Aorta (tissue), 5 donors: ENCODE data around the gene MEAK7. TPM values are rescaled to one million over a fixed set of nuclear protein-coding genes. Genes with fewer than 3 reads are reported as not detected.
"Not testable (repeated sequence)": the region's sequence is repeated elsewhere in the genome, so short reads cannot be mapped to it uniquely, and the experiment has no call there.

Source experiments
- ATAC-seq: fragments of 200-7000 bp; cut with Tn5 transposase; one replicate; pipeline ENCODE4 v1.9.1; 2022; ENCODE audit warnings: moderate library complexity; ENCODE audit not compliant: low FRiP score
- DNase-seq, 2 donors: peaks; one replicate each; pipeline ENCODE4 v3.0.0-alpha.2; 2020
- H3K27ac ChIP-seq, 2 donors: one replicate each; pipeline ENCODE4 v1.5.1; 2013; ENCODE audit warnings: low read length in 2 of 2, mild to moderate bottlenecking in 2 of 2, moderate library complexity in 2 of 2, control low read depth in 1 of 2, inconsistent platforms in 1 of 2, low read depth in 1 of 2
- H3K27me3 ChIP-seq, 2 donors: one replicate each; pipeline ENCODE4 v1.6.1; 2013; ENCODE audit warnings: control low read depth in 1 of 2, low read length in 1 of 2, mild to moderate bottlenecking in 1 of 2, moderate library complexity in 1 of 2; ENCODE audit not compliant: insufficient read depth in 2 of 2, control insufficient read depth in 1 of 2
- H3K36me3 ChIP-seq, 2 donors: one replicate each; pipeline ENCODE4 v1.6.1; 2013; ENCODE audit warnings: control low read depth in 1 of 2, low read length in 1 of 2, mild to moderate bottlenecking in 1 of 2; ENCODE audit not compliant: insufficient read depth in 2 of 2, control insufficient read depth in 1 of 2
- H3K4me1 ChIP-seq, 2 donors: one replicate each; pipeline ENCODE4 v1.6.1; 2013; ENCODE audit warnings: low read length in 2 of 2, control low read depth in 1 of 2, mild to moderate bottlenecking in 1 of 2, moderate library complexity in 1 of 2; ENCODE audit not compliant: insufficient read depth in 2 of 2, control insufficient read depth in 1 of 2
- H3K4me3 ChIP-seq, 2 donors: one replicate each; pipeline ENCODE4 v1.5.1; 2013; ENCODE audit warnings: low read length in 2 of 2, control low read depth in 1 of 2, mild to moderate bottlenecking in 1 of 2
- H3K9me3 ChIP-seq: one replicate; pipeline ENCODE4 v1.6.1; 2013; ENCODE audit warnings: mild to moderate bottlenecking, low read length; ENCODE audit not compliant: control insufficient read depth
- WGBS, 2 donors: extraction: QIAGEN DNeasy Blood & Tissue Kit; methylation state at CpG; one replicate each; pipeline ENCODE4 v1.1.7; 2013; 5-methylcytosine and 5-hydroxymethylcytosine counted together
- intact Hi-C, 2 donors: fragments of 100-400 bp; cut with DNase I; formaldehyde crosslinking; loops; one replicate each; pipeline versions ENCODE4 v1.14.2 to v1.15.0; 2022
- polyA plus RNA-seq, 2 donors: library from polyadenylated mRNA; stranded (reverse); fragments of 200-250 nt; gene quantifications; one replicate each; pipeline ENCODE4 v1.2.3, GENCODE V29; 2013
- total RNA-seq, 2 donors: library from RNA; stranded (reverse); fragmentation: NEBNext Ultra II Directional; extraction: Animal tissue kit (Norgen Biotek cat#: 25700); gene quantifications; one replicate each; pipeline ENCODE4 v1.2.1, GENCODE V29; 2021
- donor health status: healthy with polysubstance abuse.
- donor health status: Bipolar disorder and iron deficiency.
- donor health status: DM: no; HTN: no; CAD: no.
- donor health status: DM: no; HTN: no; CAD: no.
- donor health status: DM: yes; HTN: yes; CAD: no.

Gene MEAK7
- total and polyA plus RNA-seq, 4 donors, result 3.4 to 23.9 (median 11.6) TPM

- 80 to 82% methylated on average over 11 of the region's 11 CpGs for WGBS, 2 donors
- no peaks in the 10 kb centered on the region for H3K9me3 ChIP-seq
- H3K27ac ChIP-seq, result no peak overlapping the region
- intact Hi-C loops, result no loop called here
- H3K4me1 ChIP-seq, result no peaks in the 10 kb centered on the region
- H3K36me3 ChIP-seq, result no peaks in the 10 kb centered on the region
- ATAC-seq, result no peak
- DNase-seq, result no peak
- H3K4me3 ChIP-seq, result no peak overlapping the region
- no peaks in the 10 kb centered on the region for H3K27me3 ChIP-seq
Observed at GRCh38 chr16:84519855-84520254, 15.4 kb upstream of the MEAK7 start.

DNA sequence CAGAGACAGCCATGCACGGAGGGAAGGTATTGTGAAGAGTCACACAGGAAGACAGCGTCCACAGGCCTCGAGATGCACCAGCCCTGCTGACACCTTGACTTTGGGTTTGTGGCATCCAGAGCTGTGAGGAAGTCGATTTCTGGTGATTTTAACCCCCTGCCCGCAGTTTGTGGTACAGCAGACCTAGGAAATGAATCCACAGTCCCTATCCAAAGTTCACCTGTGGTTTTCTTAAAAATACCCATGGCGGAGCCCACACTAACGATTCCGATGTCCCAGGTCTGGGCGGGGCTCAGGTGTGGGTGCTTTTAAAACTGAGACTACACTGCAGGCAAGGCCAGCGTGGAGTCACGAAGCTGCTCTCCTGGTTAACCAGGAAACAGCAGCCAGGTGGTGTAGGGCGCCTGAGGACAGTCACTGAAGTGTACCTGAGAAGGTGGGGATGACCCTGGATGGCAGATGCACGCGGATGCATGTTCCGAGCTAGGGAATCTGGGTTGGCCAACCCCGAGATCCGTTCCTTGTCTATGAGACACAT is 14.4 kb upstream of the MEAK7 start:
- Histone ChIP-seq H3K36me3 (no peaks in the 10 kb centered on the region), H3K4me3 (no peak overlapping the region), H3K27ac (no peak overlapping the region), H3K4me1 (no peaks in the 10 kb centered on the region), H3K27me3 (no peaks in the 10 kb centered on the region), H3K9me3 (no peaks in the 10 kb centered on the region)
- 96 to 98% methylated on average over 17 of the region's 17 CpGs for WGBS, 2 donors
- peak; percentile 54 to 68 for DNase-seq
- intact Hi-C loops, result no loop called here
- ATAC-seq, result no peak

DNA sequence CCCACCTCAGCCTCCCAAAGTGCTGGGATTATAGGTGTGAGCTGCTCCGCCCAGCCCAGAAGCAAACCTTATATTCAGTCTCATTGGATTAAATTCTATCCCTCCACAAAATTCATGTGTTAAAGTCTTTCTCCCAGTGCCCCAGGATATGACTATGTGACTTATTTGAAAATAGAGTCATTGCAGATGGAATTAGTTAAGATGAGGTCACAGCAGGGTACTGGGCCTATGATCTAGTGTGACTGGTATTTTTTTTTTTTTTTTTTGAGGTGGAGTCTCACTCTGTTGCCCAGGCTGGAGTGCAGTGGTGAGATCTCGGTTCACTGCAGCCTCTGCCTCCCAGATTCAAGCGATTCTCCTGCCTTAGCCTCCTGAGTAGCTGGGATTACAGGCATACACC is 13.8 kb upstream of the MEAK7 start:
- WGBS, 2 donors, result 77 to 93% methylated on average over 3 of the region's 3 CpGs
- intact Hi-C loops, result not testable (repeated sequence)

GRCh38 chr16:84517366-84517765 is 12.9 kb upstream of the MEAK7 start:
- DNase-seq (peak in 1 of 2 donors; percentile 30), ATAC-seq (no peak)
- no peaks in the 10 kb centered on the region for H3K36me3 ChIP-seq
- H3K4me1 ChIP-seq, result no peaks in the 10 kb centered on the region
- H3K27ac ChIP-seq, result no peak overlapping the region
- H3K27me3 ChIP-seq, result no peaks in the 10 kb centered on the region
- WGBS, 2 donors, result 61 to 73% methylated on average over 12 of the region's 12 CpGs
- no peak overlapping the region for H3K4me3 ChIP-seq
- intact Hi-C loops, result no loop called here
- H3K9me3 ChIP-seq, result no peaks in the 10 kb centered on the region

More for the DNA sequence above, 13.8 kb upstream of the MEAK7 start:
- not testable (repeated sequence) for H3K9me3 ChIP-seq, H3K4me1 ChIP-seq, ATAC-seq, H3K27me3 ChIP-seq, H3K4me3 ChIP-seq, H3K36me3 ChIP-seq, H3K27ac ChIP-seq
- peak; percentile 8 to 12 for DNase-seq

DNA sequence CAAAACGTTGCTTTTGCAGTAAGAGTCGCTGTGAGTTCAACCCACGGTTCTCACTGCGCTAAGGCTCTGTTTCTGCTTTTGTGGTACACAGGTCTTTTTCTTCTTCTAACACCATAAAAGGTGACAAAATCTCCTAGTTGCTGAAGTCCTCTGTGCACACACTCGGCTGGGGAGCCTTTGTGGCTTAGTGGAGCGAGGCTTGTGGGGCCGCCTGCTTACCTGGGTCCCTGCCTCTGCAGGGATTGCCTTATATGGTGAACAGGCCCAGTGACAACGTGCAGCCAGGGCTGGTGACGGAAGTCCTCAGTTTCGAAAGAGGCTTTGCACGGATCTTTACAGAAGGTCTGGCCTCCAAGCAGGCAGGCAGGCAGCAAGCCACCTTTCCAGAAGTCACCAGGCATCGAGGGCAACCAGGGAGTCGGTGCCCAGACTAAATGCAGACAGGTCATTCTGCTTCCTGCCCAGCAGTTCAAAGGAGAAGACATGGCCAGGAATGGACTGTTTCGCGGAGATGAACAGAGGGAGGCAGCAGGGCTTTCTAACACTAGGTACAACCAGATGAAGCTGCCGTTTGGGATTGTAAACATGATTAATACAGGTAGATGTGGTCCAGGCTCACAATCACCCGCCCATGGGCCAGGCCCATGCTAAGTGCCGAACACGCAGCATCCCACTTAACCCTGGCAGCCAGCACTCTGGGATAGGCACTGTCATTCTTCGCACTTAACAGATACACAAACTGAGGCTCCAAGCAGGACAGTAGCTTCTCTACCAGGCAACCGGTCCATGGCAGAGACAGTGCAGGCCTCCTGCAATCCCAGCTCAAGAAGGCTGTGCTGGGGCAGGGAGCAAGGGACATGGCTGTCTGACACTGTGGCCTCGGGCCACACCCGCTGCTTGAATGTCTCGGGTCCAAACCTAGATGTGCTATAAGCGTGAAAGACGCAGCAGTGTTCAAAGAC is 10.7 kb upstream of the MEAK7 start:
- 83 to 86% methylated on average over 26 of the region's 26 CpGs for WGBS, 2 donors
- intact Hi-C loops, result loop anchor here (5.0 kb wide), 1 partner anchor 212 kb away; no protein-coding TSS in a partner anchor
- Histone ChIP-seq H3K4me1 (no peaks in the 10 kb centered on the region), H3K9me3 (no peaks in the 10 kb centered on the region), H3K36me3 (no peaks in the 10 kb centered on the region), H3K27me3 (no peaks in the 10 kb centered on the region), H3K27ac (no peak overlapping the region), H3K4me3 (no peak overlapping the region)
- DNase-seq, result peak; percentile 69 to 70
- no peak for ATAC-seq

DNA sequence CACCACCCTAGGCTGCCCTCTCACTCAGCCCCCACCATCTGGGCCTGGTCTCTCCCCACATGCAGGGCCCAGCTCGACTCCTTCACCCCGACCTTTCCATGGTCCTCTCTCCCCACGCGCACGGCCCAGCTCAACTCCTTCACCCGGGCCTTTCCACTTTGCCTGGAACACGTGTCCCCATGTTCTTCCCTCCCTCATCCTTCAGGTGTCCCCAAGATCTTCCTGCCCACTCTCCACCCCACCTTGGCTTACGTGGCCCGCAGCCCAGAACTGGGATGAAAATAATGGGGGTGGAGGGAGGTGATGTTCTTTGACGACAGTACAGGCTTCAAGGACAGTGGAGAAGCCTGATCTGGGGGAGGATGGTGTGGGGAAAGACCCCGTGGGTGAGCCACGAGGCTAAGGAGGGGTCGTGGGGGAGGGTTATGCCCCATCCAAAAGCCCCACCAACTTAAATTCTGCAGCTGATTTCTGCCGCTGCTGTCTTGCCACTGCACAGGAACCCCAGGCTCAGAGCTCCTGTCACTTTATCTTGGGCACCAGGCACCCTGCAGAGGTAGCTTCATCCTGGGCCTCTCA is 9.9 kb upstream of the MEAK7 start:
- Histone ChIP-seq H3K4me3 (no peak overlapping the region), H3K9me3 (no peaks in the 10 kb centered on the region), H3K27me3 (no peaks in the 10 kb centered on the region), H3K4me1 (no peaks in the 10 kb centered on the region), H3K27ac (no peak overlapping the region), H3K36me3 (no peaks in the 10 kb centered on the region)
- ATAC-seq (no peak), DNase-seq (peak; percentile 35 to 50)
- intact Hi-C loops, result loop anchor here (5.0 kb wide), 1 partner anchor 213 kb away; no protein-coding TSS in a partner anchor
- 81 to 83% methylated on average over 14 of the region's 14 CpGs for WGBS, 2 donors

DNA sequence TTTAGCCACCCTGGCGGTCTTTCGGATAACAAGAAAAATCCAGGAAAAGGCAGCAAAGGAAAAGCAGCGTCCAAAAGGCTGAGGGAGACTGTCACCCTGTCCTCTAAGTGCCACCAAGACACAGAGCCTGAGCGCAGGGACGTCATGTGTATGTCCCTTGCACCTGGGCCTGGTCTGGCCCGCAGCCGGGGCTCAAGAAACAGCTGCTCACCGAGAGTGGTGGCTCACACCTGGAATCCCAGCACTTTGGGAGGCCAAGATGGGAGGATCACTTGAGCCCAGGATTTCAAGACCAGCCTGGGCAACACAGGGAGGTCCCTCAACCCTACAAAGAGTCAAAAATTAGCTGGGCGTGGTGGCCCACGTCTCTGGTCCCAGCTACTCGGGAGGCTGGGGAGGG is 9.2 kb upstream of the MEAK7 start:
- WGBS, 2 donors, result 79 to 84% methylated on average over 11 of the region's 11 CpGs
- no peak overlapping the region for H3K27ac ChIP-seq
- H3K27me3 ChIP-seq, result no peaks in the 10 kb centered on the region
- H3K4me3 ChIP-seq, result no peak overlapping the region
- no peaks in the 10 kb centered on the region for H3K9me3 ChIP-seq
- no peaks in the 10 kb centered on the region for H3K36me3 ChIP-seq
- intact Hi-C loops, result loop anchor here (5.0 kb wide), 1 partner anchor 214 kb away; no protein-coding TSS in a partner anchor
- no peaks in the 10 kb centered on the region for H3K4me1 ChIP-seq
- ATAC-seq, result no peak
- DNase-seq, result peak; percentile 33 to 51

DNA sequence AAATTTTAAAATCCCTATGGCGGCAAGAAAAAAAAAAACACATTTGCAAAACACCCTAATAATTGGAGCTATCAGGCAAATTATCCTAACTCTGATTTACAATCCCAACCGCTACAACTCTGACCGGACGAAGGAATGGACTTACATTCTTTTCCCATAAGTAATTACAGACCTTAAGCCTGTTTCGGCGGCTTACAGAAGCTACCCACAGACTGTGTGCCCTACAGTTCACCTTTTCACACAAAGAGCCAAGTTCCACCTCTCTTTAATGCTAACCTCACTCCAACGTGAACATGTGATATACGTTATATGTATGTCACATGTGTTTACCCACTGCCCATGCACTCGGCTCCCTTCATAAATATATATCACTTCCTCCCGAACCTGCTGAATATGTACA is 8.7 kb upstream of the MEAK7 start:
- DNase-seq (no peak), ATAC-seq (no peak)
- H3K4me1 ChIP-seq, result no peaks in the 10 kb centered on the region

More for the DNA sequence above, 8.7 kb upstream of the MEAK7 start:
- 90 to 92% methylated on average over 10 of the region's 10 CpGs for WGBS, 2 donors
- Histone ChIP-seq H3K27ac (no peak overlapping the region), H3K9me3 (no peaks in the 10 kb centered on the region), H3K36me3 (no peaks in the 10 kb centered on the region), H3K27me3 (no peaks in the 10 kb centered on the region), H3K4me3 (no peak overlapping the region)
- intact Hi-C loops, result loop anchor here (5.0 kb wide), 1 partner anchor 214 kb away; no protein-coding TSS in a partner anchor
